Measurements from ENCODE around the gene ANO10. TPM values are rescaled to one million over a fixed set of nuclear protein-coding genes. Genes with fewer than 3 reads are reported as not detected.

The ANO10 gene
- total and polyA plus RNA-seq, 2 of the 8 experiments (the other 6 are each of a cell fraction or from before 2014, with no cell fraction given) = 38.0 to 53.2 TPM

- no peak for FAIRE-seq
- no peak overlapping the region for H3K4me3 ChIP-seq (ENCODE audit: extremely low read depth in 1 of 4, insufficient read depth in 2 of 4, low read depth in 3 of 4, low read length in 4 of 4)
- H2BK15ac ChIP-seq (ENCODE audit: low read length) = no peak overlapping the region
- no peak overlapping the region for H2AFZ ChIP-seq (ENCODE audit: low read length)
- H3K4me2 ChIP-seq (ENCODE audit: insufficient read depth in 1 of 2, low read depth in 2 of 2, low read length in 2 of 2) = no peak overlapping the region
- H4K5ac ChIP-seq (ENCODE audit: insufficient read length, low read depth, low read length) = no peak overlapping the region
- no peak overlapping the region for H3K18ac ChIP-seq (ENCODE audit: extremely low read depth, low read length)
- no peaks in the 10 kb centered on the region for H3K27me3 ChIP-seq (replicated peaks in 1 of 4; ENCODE audit: control insufficient read depth in 3 of 4, extremely low read depth in 1 of 4, insufficient read depth in 3 of 4, low read length in 3 of 4)
- peaks cover 0 to 26% (median 10%) of the 10 kb centered on the region in 4 experiments; a peak in 4 of 8 replicates for H3K36me3 ChIP-seq (ENCODE audit: control insufficient read depth in 2 of 4, insufficient read depth in 4 of 4, low read length in 3 of 4)
- H2AK5ac ChIP-seq (ENCODE audit: low read depth, low read length) = no peak overlapping the region
- CTCF ChIA-PET (ENCODE audit: partially characterized antibody) = interaction anchor here (1.6 kb wide), 1 partner anchor 8 kb away, joined by 3 read pairs; no protein-coding TSS in a partner anchor
- H2BK5ac ChIP-seq (ENCODE audit: low read depth, low read length) = no peak overlapping the region
- no peaks in the 10 kb centered on the region for H3K23me2 ChIP-seq (ENCODE audit: low read depth, low read length)
- H2BK20ac ChIP-seq (ENCODE audit: low read length) = no peak overlapping the region
- no peak for DNase-seq (ENCODE audit: low read depth in 1 of 2, low spot score in 2 of 2)
- no peak overlapping the region for H3K4ac ChIP-seq (replicated peaks; ENCODE audit: insufficient read length, low read depth, low read length)
- H2BK120ac ChIP-seq (replicated peaks; ENCODE audit: low read depth, low read length) = no peak overlapping the region
- H3K56ac ChIP-seq (replicated peaks; ENCODE audit: insufficient read length, low read depth, low read length) = no peak overlapping the region
- no peak overlapping the region for H4K8ac ChIP-seq (ENCODE audit: extremely low read depth, insufficient read depth, low read length)
- POLR2A ChIA-PET (ENCODE audit: partially characterized antibody) = no interaction called here
- no peak overlapping the region for H3K23ac ChIP-seq (ENCODE audit: insufficient read length)
- H3K4me1 ChIP-seq (replicated peaks in 1 of 4; ENCODE audit: control insufficient read depth in 3 of 4, insufficient read depth in 4 of 4, low read length in 3 of 4) = peaks cover 0 to 6% (median 0%) of the 10 kb centered on the region in 4 experiments; a peak in 2 of 7 replicates
- H3K79me2 ChIP-seq (ENCODE audit: control insufficient read depth in 1 of 2, insufficient read depth in 2 of 2, low read length in 2 of 2) = no peaks in the 10 kb centered on the region
- no peak overlapping the region for H4K91ac ChIP-seq (replicated peaks; ENCODE audit: insufficient read length, low read length)
- H3K27ac ChIP-seq (ENCODE audit: low read depth, low read length) = no peak overlapping the region
- H2BK12ac ChIP-seq (ENCODE audit: low read depth, low read length) = no peak overlapping the region
- H4K20me1 ChIP-seq (replicated peaks in 1 of 2; ENCODE audit: control insufficient read depth in 1 of 2, insufficient read depth in 2 of 2, low read length in 2 of 2) = no peaks in the 10 kb centered on the region
- WGBS, 2 experiments (ENCODE audit: extremely low coverage in 1 of 2, insufficient coverage in 1 of 2, insufficient read length in 1 of 2, insufficient replicate concordance in 2 of 2, low coverage in 1 of 2, low lambda C conversion rate in 2 of 2, missing lambda C conversion rate in 1 of 2) = 93% methylated on average over 2 of the region's 2 CpGs; no CpG with 5 or more reads in 1 of the 2 experiments
- peaks cover 14 to 20% of the 10 kb centered on the region in 2 experiments for H3K9me3 ChIP-seq (ENCODE audit: insufficient read depth in 2 of 2, low read depth in 1 of 2, low read length in 1 of 2)
- no peak overlapping the region for H3K14ac ChIP-seq (ENCODE audit: insufficient read length)
- H3K79me1 ChIP-seq (ENCODE audit: low read depth, low read length) = no peaks in the 10 kb centered on the region
- no peak overlapping the region for H3K9ac ChIP-seq (replicated peaks in 1 of 4; ENCODE audit: extremely low read depth in 1 of 4, low read depth in 3 of 4, low read length in 3 of 4)
- TF ChIP-seq HDAC2 (IDR thresholded peaks at IDR 0.05; ENCODE audit: borderline replicate concordance in 1 of 2, low read depth in 2 of 2, low read length in 2 of 2) (no peak), SRF (IDR thresholded peaks at IDR 0.05; ENCODE audit: low read depth, low read length) (no peak), POLR2A (IDR thresholded peaks at IDR 0.05; ENCODE audit: control extremely low read depth in 1 of 2, low read depth in 2 of 2, low read length in 2 of 2) (no peak), NRF1 (IDR thresholded peaks at IDR 0.05; ENCODE audit: low read depth, low read length) (no peak)
Observed at GRCh38 chr3:43338295-43338694, 283.5 kb downstream of the ANO10 start.

All from H1 (cell line).